ENCODE data around the gene NFAM1.
A peak's percentile ranks its signal among the peaks of the same experiment; 100 is the strongest.

Gene NFAM1, protein sequence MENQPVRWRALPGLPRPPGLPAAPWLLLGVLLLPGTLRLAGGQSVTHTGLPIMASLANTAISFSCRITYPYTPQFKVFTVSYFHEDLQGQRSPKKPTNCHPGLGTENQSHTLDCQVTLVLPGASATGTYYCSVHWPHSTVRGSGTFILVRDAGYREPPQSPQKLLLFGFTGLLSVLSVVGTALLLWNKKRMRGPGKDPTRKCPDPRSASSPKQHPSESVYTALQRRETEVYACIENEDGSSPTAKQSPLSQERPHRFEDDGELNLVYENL

DNA sequence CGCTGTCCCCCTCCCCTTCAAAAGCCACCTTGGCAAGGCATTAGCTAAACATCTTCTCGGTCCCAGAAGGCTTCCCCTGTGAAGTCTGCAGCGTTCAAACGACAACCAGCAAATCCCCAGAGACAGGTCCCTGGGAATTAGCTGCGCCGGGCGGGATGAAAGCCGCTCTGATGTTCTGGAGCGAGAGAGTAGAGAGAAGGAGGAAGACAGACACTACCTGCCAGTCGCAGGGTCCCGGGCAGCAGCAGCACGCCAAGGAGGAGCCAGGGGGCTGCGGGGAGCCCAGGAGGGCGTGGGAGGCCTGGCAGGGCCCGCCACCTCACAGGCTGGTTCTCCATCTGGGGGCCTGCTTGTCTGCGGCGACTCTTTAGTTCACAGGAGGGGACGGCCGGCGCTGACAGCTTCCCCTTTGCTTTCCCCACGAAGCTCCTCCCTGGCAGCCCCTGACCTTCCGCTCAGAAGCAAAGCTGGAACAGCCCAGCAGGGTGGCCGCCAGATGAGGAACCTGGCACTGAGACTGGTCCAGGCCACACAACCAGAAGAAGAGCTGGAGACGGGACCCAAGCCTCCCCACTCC is at the start of gene NFAM1:
NFAM1 (minus strand) TSS at position 384 of the 577 bp plus-strand sequence; CDS start at position 338, 46 bp downstream.
- no peak within 1 kb of the TSS for H3K27ac ChIP-seq
- TF ChIP-seq, protein P1, sequence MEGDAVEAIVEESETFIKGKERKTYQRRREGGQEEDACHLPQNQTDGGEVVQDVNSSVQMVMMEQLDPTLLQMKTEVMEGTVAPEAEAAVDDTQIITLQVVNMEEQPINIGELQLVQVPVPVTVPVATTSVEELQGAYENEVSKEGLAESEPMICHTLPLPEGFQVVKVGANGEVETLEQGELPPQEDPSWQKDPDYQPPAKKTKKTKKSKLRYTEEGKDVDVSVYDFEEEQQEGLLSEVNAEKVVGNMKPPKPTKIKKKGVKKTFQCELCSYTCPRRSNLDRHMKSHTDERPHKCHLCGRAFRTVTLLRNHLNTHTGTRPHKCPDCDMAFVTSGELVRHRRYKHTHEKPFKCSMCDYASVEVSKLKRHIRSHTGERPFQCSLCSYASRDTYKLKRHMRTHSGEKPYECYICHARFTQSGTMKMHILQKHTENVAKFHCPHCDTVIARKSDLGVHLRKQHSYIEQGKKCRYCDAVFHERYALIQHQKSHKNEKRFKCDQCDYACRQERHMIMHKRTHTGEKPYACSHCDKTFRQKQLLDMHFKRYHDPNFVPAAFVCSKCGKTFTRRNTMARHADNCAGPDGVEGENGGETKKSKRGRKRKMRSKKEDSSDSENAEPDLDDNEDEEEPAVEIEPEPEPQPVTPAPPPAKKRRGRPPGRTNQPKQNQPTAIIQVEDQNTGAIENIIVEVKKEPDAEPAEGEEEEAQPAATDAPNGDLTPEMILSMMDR (IDR thresholded peaks at IDR 0.05), result no peak
- TF ChIP-seq ZFX (IDR thresholded peaks at IDR 0.05; ENCODE audit: borderline replicate concordance), result no peak

DNA sequence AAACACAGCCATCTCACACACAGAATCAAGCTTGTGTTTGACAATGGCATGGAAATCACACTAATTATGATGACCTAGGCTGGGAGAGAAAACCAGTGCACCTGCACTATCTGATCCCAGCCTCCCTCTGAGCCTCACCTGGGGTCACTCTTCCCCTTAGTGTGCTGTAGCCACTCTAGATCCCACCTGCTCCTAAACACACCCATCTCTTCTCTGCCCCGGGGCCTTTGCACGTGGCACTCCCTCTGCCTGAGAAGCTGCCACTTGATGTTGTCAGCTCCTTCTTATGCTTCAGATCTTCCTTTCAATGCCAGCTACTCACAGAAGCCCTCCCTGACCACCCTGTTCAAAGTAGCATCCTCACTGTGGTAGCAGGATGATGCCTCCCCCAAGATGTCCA is 42.9 kb upstream of the NFAM1 start:
- H3K27ac ChIP-seq, result no peak overlapping the region
- TF ChIP-seq, protein P1 (IDR thresholded peaks at IDR 0.05), result no peak
- TF ChIP-seq ZFX (IDR thresholded peaks at IDR 0.05; ENCODE audit: borderline replicate concordance), result no peak

DNA sequence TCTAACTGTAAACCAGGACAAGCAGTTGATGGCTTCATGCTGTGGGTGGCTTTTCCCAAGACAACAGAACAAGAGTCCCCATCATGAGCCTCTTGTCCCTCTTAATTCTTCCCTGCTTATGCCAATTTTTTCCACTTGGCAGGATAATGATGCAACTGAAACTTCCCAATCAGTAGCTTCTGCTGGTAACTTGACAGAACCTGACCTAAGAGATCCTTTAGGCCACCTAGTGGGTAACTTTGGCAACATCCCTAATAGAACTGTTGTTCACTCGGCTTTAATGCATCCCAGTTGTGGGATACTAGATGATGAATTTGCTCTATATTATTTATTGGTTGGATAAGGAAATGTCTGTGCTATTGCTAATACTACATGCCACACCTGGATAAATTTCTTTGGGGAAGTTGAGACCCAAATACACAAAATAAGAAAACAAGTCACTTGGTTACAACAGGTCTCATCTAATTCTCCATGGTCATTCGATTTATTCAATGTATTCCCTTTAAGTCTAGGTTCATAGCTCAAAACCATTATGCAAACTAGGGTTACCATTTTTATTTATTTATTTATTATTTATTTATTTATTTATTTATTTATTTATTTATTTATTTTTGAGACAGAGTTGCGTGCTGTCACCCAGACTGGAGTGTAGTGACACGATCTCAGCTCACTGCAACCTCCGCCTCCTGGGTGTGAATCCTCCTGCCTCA is 41.4 kb upstream of the NFAM1 start:
- no peak for TF ChIP-seq ZFX (IDR thresholded peaks at IDR 0.05; ENCODE audit: borderline replicate concordance)
- TF ChIP-seq, protein P1 (IDR thresholded peaks at IDR 0.05), result peak; percentile 82
- no peak overlapping the region for H3K27ac ChIP-seq

DNA sequence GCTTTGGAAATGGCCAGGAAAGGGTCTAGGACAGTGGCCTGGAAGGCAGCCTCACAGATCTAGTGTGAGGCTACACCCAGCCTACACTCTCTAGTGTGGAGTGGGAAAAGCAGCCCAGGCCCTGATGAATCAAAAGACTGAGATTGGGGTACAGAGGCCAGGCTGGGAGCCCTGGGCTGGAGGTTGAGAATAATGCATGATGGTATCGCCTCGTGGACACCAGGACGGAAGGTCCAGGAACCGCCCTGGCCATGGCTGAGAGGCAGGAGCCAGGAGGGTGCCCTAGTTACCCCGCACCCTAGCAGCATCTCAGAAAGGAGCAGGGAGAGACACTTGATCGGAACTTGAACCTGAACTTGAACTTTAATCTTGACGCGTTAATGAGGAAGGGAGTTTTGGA is 40.5 kb upstream of the NFAM1 start:
- no peak overlapping the region for H3K27ac ChIP-seq

DNA sequence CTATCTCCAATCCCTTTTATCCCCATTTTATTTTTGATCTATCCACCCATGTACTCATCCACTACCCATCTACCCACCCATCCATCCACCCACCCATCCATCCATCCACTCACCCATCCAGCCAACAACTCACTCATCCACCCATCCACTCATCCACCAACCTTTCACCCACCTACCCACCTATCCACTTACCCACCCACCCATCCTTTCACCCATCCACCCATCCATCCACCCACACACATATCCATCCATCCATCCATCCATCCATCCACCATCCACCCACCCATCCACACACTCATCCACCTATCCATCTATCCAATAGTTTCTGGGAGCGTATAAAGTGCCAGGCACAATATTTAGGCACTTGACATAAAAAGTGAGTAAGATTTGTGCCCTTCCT is 39.2 kb upstream of the NFAM1 start:
- no peak overlapping the region for H3K27ac ChIP-seq
- no peak for TF ChIP-seq ZFX (IDR thresholded peaks at IDR 0.05; ENCODE audit: borderline replicate concordance)
- TF ChIP-seq, protein P1 (IDR thresholded peaks at IDR 0.05), result no peak

More for the DNA sequence above, 40.5 kb upstream of the NFAM1 start:
- TF ChIP-seq, protein P1 (IDR thresholded peaks at IDR 0.05), result no peak
- no peak for TF ChIP-seq ZFX (IDR thresholded peaks at IDR 0.05; ENCODE audit: borderline replicate concordance)

DNA sequence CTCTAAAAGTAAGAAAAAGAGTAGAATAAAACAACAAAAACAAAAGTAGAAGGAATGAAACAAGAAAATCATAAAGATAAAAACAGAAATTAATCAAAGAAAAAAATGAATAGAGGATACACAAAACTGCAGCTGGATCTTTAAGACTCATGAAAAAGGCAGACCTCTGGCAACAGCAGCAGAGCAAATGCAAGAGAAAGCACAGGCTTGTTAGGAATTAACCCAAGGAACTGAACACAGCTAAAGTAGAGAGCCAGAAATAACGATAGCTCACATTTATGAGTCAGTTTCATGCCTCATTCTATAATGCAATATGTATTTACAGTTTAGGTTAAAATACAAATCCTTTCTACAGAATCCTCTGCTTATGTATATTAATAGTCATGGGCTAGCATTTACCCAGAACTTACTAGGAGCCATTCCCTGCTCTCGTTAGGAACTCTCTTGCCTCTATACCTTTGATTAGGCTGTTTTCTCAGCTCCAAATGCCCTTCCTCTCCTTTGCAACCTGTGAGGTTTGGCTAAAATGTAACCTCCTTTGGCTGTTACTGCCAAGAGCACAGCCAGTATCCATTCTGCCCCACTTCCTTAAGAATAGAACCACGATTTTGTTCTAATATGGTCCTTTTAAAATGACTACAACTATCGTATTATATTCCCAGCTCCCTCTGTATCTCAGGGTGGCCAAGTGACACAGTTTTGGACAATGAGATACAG is 38.3 kb upstream of the NFAM1 start:
- H3K27ac ChIP-seq, result no peak overlapping the region
- TF ChIP-seq, protein P1 (IDR thresholded peaks at IDR 0.05), result no peak
- no peak for TF ChIP-seq ZFX (IDR thresholded peaks at IDR 0.05; ENCODE audit: borderline replicate concordance)

Data from 22Rv1 (cell line).